Measurements from ENCODE around the gene RCOR2.
"Not testable (repeated sequence)": the region's sequence is repeated elsewhere in the genome, so short reads cannot be mapped to it uniquely, and the experiment has no call there.

The RCOR2 gene

DNA sequence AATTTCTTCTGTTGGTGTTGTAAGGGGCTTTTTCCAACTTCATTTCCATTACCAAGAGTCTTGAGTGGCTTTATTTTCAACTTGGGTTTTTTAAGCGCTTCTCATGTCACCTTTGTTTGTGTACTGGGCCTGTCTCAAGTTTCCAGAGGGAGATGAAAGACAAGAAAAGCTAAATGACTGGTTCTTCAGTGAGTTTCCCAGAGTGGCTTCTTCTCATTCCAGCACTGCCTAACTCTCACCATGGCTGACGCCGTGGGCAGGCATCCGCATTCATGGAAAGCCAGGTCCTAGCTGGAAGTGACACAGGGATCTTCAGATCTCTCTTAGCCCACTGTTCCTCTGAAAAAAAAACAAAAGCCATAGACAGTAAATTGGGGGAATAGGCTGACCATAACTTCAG is 49.5 kb downstream of the RCOR2 start:
- no peak for TF ChIP-seq CTCF (IDR thresholded peaks at IDR 0.05; ENCODE audit: control extremely low read depth, extremely low read depth, low read depth, missing control alignments)
- ChIA-PET CTCF (interaction anchor here (0.7 to 2.3 kb wide), 4 partner anchors 9 to 31 kb away, joined by 3 to 7 read pairs (median 4); no protein-coding TSS in a partner anchor), POLR2A (no interaction called here)
- no peak for DNase-seq (ENCODE audit: extremely low spot score)

GRCh38 chr11:63866211-63866610 is 50.8 kb downstream of the RCOR2 start:
- POLR2A ChIA-PET, result no interaction called here
- CTCF ChIA-PET, result interaction anchor here (0.9 to 2.3 kb wide), 10 partner anchors 8 to 55 kb away, joined by 3 to 7 read pairs (median 3); partner anchors contain the start of gene MARK2
- TF ChIP-seq CTCF (IDR thresholded peaks at IDR 0.05; ENCODE audit: control extremely low read depth, extremely low read depth, low read depth, missing control alignments), result no peak
- DNase-seq (ENCODE audit: extremely low spot score), result peak; percentile 87

DNA sequence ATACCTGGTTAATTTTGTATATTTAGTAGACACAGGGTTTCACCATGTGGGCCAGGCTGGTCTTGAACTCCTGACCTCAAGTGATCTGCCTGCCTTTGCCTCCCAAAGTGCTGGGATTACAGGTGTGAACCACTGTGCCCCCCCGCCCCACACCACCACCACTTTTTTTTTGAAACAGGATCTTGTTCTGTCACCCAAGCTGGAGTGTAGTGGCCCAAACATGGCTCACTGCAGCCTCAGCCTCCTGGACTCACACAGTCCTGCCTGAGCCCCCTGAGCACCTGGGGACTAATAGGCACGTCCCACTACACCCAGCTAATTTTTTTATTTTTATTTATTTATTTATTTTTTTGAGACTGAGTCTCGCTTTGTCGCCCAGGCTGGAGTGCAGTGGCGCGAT is 53.3 kb downstream of the RCOR2 start:
- CTCF ChIA-PET, result interaction anchor here (1.3 kb wide), 1 partner anchor 25 kb away, joined by 3 read pairs; the partner anchor contains the start of gene MARK2
- POLR2A ChIA-PET; DNase-seq (ENCODE audit: extremely low spot score): not testable (repeated sequence)

DNA sequence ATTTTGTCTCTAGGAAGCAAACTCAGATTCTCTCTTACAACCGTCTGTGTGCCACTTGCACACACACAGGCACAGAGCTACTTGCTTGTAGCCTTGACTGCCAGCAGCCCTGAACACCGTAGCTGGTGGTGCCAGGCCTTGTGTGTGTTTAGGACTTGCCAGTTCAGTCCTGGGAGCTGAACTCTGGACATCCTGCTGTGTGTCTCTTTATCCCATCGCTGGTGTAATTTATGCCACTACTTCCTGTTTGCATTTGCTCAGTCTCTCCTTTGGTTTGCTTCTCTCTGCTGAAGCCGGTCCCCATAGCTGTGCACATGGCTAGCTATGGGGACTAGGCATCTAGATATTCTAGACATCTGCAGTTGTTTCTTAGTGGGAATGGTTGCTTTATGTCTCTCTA is 54.0 kb downstream of the RCOR2 start:
- DNase-seq (ENCODE audit: extremely low spot score), result no peak
- ChIA-PET CTCF (interaction anchor here (1.1 to 1.7 kb wide), 7 partner anchors 9 to 83 kb away, joined by 3 to 8 read pairs (median 3); partner anchors contain the start of gene MARK2), POLR2A (no interaction called here)
- TF ChIP-seq CTCF (IDR thresholded peaks at IDR 0.05; ENCODE audit: control extremely low read depth, extremely low read depth, low read depth, missing control alignments), result no peak

All from GM10248 (cell line).